ENCODE measurements around the gene ITGA1. TPM values are rescaled to one million over a fixed set of nuclear protein-coding genes. Genes with fewer than 3 reads are reported as not detected.

ITGA1 gene
- total RNA-seq, 4 donors from 2014 or later = 29.7 to 126 (median 47.1) TPM

DNA sequence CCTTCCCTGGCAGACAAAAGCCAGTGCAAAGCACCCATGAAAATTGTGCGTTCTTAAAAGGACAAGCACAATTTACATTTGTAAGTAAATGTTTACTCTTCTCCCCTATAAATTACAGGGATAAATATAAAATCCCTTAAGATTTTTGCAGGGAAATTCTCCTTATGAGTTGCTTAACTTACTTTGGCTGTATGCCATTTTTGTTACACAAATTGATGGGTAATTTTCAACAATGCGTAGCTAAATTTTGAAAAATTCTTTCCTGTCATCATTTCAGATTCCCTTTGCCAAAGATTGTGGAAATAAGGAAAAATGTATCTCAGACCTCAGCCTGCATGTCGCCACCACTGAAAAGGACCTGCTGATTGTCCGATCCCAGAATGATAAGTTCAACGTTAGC lies 137.3 kb downstream of the ITGA1 start:
- TF ChIP-seq, protein P1, sequence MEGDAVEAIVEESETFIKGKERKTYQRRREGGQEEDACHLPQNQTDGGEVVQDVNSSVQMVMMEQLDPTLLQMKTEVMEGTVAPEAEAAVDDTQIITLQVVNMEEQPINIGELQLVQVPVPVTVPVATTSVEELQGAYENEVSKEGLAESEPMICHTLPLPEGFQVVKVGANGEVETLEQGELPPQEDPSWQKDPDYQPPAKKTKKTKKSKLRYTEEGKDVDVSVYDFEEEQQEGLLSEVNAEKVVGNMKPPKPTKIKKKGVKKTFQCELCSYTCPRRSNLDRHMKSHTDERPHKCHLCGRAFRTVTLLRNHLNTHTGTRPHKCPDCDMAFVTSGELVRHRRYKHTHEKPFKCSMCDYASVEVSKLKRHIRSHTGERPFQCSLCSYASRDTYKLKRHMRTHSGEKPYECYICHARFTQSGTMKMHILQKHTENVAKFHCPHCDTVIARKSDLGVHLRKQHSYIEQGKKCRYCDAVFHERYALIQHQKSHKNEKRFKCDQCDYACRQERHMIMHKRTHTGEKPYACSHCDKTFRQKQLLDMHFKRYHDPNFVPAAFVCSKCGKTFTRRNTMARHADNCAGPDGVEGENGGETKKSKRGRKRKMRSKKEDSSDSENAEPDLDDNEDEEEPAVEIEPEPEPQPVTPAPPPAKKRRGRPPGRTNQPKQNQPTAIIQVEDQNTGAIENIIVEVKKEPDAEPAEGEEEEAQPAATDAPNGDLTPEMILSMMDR (IDR thresholded peaks at IDR 0.05; ENCODE audit: low read depth) = no peak

DNA sequence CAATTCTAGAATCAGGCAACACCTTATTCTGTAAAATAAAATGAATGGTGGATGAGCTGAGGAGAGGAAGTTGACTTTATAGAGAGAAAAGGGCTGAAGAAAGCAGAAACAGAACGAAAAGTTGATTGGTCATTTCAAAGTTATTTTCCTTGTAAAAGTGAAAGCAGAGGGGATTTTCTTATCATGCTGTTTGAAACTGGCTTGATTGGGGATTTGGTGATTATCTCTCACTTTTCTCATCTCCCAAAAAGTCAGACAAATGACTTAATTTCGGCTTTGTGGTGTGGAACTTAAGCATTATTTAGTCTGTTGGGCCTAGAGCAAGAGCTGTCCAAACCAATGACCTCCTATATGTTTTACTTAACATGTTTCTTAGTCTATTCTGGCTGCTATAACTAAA lies 141.0 kb downstream of the ITGA1 start:
- TF ChIP-seq, protein P1 (IDR thresholded peaks at IDR 0.05; ENCODE audit: low read depth) = no peak

DNA sequence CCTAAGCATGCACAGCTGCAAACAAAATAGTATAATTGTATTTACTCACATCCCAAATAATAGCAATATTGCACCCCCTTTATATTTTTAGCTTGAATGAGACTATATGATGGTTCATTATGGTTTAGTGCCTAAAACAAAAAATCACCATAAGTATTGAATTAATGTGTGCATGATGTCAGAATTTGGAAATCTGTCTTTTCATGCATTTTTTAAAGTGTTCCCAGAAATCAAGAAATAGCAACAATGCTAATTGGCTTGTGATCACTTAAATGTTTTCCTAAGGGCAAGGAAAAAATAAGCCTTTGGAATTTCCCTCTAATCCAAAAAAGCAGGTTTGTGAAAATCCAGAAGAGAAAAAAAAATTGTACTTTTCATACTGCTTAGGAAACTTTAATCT lies 150.5 kb downstream of the ITGA1 start:
- TF ChIP-seq, protein P1 (IDR thresholded peaks at IDR 0.05; ENCODE audit: low read depth) = no peak

DNA sequence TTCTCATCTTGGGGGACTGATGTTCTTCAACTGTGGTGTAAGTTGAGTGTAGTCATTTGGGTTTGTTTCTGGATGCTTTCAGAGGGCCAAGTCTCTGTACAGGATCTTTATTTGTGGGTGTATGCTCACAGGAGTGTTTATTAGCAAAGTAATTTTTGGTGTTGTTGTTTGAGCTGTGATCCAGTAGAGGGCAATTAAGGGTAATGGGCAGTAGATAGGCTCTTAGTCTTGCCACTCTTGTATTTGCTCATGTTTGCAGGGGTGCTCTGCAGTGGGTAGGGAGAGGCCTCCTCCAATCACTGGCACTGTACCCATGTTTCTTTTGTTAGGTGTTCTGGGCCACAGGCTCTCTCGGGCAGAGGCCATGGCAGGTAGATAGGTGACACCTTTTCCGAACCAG lies 155.6 kb downstream of the ITGA1 start:
- TF ChIP-seq, protein P1 (IDR thresholded peaks at IDR 0.05; ENCODE audit: low read depth) = no peak

DNA sequence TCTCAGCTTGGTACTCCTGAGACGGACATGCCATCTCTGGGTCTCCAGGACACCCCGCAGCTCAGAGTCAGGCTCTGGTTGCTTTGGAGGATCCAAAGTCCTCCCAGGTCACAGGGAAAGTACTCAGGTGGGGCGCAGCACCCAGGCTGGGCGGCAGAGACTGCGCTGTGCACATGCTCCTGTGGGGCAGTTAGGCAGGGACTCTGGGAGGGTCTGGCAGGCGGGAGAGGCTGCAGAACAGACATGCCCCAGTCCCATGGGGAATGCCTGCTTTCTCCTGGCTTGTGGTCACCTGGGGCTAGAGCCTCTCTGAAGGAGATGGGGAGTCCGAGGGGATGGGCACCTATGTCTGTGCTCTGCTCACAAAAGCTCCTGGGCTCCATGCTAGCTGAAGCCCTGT lies 156.1 kb downstream of the ITGA1 start:
- TF ChIP-seq, protein P1 (IDR thresholded peaks at IDR 0.05; ENCODE audit: low read depth) = no peak

DNA sequence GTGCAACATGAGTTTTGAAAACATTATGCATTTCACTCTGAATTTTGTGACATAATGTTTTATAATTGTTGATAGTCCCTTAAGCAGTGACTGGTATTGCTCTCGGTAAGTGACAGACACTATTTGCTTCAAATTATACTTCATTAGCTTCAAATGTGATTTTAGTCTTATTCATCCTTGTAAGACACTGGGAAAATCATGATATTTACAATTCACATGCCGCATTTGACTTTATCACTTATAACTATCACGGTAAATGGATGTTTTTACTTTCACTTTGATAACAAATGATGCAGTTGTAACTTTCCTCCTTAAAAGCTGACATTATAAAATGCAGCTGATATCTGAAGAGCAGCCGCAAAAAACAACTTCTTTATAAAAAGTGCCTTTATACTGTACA lies 157.3 kb downstream of the ITGA1 start:
- TF ChIP-seq, protein P1 (IDR thresholded peaks at IDR 0.05; ENCODE audit: low read depth) = no peak

DNA sequence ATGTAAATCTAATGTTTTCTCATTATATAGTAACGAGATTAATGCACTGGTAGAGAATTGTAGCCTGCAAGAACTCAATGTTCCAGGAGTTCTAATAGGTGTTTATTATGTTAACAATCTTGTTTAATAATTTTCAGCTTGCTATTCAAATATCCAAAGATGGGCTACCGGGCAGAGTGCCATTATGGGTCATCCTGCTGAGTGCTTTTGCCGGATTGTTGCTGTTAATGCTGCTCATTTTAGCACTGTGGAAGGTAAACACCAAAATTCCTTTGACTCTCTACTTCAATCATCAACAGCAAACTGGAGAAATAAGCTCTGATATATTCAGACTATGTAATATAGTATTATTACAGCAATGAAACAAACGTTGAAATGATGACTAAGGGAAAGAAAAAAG lies 159.5 kb downstream of the ITGA1 start:
- TF ChIP-seq, protein P1 (IDR thresholded peaks at IDR 0.05; ENCODE audit: low read depth) = no peak
